ENCODE data around the gene ANXA11. TPM values are rescaled to one million over a fixed set of nuclear protein-coding genes. Genes with fewer than 3 reads are reported as not detected.
A peak's percentile ranks its signal among the peaks of the same experiment; 100 is the strongest.

ANXA11 gene
- total RNA-seq, 1 experiment from 2014 or later = 181 TPM

- ATAC-seq = no peak
- no peaks in the 10 kb centered on the region for H3K9me3 ChIP-seq (ENCODE audit: control insufficient read depth in 1 of 2, insufficient read depth in 1 of 2, low read depth in 1 of 2, low read length in 2 of 2)
- no peaks in the 10 kb centered on the region; the same call in 1 of the 2 replicates for H4K20me1 ChIP-seq (ENCODE audit: insufficient read depth)
- ChIA-PET CTCF (no interaction called here), RAD21 (ENCODE audit: low non-redundant PET in 1 of 2, low total read pairs in 2 of 2, uncharacterized antibody in 2 of 2, unreplicated experiment in 2 of 2) (no interaction called here), POLR2A (interaction anchor here (2.3 kb wide), 1 partner anchor 10 kb away, joined by 13 read pairs; no protein-coding TSS in a partner anchor)
- peaks cover 82% of the 10 kb centered on the region for H3K79me2 ChIP-seq (ENCODE audit: insufficient read depth, low read length)
- no peak overlapping the region for H2AFZ ChIP-seq (ENCODE audit: low read depth, low read length, poor library complexity, severe bottlenecking)
- H3K27ac ChIP-seq (ENCODE audit: low read depth, low read length) = peak overlapping the region; percentile 99
- peak overlapping the region; percentile 94 for H3K4me2 ChIP-seq (ENCODE audit: low read length)
- TF ChIP-seq POLR2AphosphoS5 (IDR thresholded peaks at IDR 0.05; ENCODE audit: low read depth, low read length) (peak; percentile 5; the same call in 1 of the 2 replicates), EZH2phosphoT487 (IDR thresholded peaks at IDR 0.05; ENCODE audit: borderline replicate concordance) (no peak)
- BruUV-seq (replicated peaks) = no TSS peak
- peaks cover 43 to 72% of the 10 kb centered on the region in 2 experiments for H3K4me1 ChIP-seq (ENCODE audit: control insufficient read depth in 1 of 2, insufficient read depth in 2 of 2, low read length in 2 of 2)
- peak overlapping the region; percentile 74 to 87 for H3K4me3 ChIP-seq (replicated peaks in 1 of 2; ENCODE audit: low read depth in 1 of 2, low read length in 2 of 2)
- DNase-seq (ENCODE audit: low read depth, low spot score) = no peak
- no peaks in the 10 kb centered on the region for H3K36me3 ChIP-seq (ENCODE audit: control insufficient read depth in 1 of 2, insufficient read depth in 2 of 2, low read length in 2 of 2)
- intact Hi-C loops (cut with micrococcal nuclease) = loop anchor here (5.0 kb wide), 1 partner anchor 64 kb away; no protein-coding TSS in a partner anchor
- H3K9ac ChIP-seq (ENCODE audit: low read length) = peak overlapping the region; percentile 87
- H3K27me3 ChIP-seq (ENCODE audit: insufficient read depth, low read length) = no peaks in the 10 kb centered on the region
- no peaks in the 10 kb centered on the region for H3K9me2 ChIP-seq (ENCODE audit: insufficient read depth)
Observed at GRCh38 chr10:80206277-80206655, 929 bp upstream of the ANXA11 start.

DNA sequence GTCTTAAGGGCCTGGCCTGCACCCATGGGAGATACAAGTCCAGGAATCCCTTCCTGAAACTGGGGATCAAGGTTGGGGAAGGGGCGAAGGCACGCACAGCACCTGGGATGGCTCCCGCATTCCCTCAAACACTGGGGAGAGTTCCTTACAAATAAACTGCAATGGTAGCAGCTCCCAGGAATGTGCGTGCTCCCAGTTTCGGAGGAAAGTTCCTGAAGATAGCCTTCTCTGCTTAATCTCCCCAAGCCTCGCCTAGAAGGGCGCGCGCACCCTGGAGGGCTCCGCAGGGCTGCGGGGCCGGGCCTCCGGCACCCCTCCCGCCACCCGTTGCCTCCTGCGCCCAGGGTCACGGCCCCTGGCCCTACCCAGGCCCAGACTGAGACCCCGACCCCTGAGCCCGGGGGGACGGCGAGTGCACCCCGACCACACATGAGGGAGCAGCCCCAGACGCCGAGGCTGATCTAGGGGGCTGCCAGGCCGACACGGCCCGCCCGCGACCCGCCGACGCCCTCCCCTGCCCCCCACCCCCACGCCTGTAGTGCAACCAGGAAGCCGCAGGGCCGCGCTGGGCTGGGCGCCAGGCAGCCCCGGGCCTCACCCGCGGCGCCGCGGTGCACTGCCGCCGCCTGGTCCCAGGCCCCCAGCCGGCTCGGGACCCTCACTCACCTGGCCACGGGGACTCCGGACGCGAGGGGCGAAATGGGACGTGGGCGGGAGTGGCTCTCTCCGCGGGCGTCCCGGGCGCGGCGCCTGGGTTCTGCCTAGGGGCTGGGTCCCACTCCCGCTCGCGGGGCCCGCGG lies 460 bp downstream of the ANXA11 start:
- no TSS peak for BruUV-seq (replicated peaks)

More for the DNA sequence above, 460 bp downstream of the ANXA11 start:
- ChIA-PET RAD21 (ENCODE audit: low non-redundant PET in 1 of 2, low total read pairs in 2 of 2, uncharacterized antibody in 2 of 2, unreplicated experiment in 2 of 2) (no interaction called here), CTCF (interaction anchor here (0.9 to 1.5 kb wide), 2 partner anchors 59 to 61 kb away, joined by 3 read pairs; no protein-coding TSS in a partner anchor), POLR2A (interaction anchor here (0.8 to 1.0 kb wide), 4 partner anchors 8 to 61 kb away, joined by 3 to 7 read pairs (median 6); no protein-coding TSS in a partner anchor)
- H3K9me3 ChIP-seq (ENCODE audit: control insufficient read depth in 1 of 2, insufficient read depth in 1 of 2, low read depth in 1 of 2, low read length in 2 of 2) = no peaks in the 10 kb centered on the region
- no peaks in the 10 kb centered on the region for H3K9me2 ChIP-seq (ENCODE audit: insufficient read depth)
- DNase-seq (ENCODE audit: low read depth, low spot score) = no peak
- H3K9ac ChIP-seq (ENCODE audit: low read length) = peak overlapping the region; percentile 87
- H3K27me3 ChIP-seq (ENCODE audit: insufficient read depth, low read length) = no peaks in the 10 kb centered on the region
- H3K4me3 ChIP-seq (replicated peaks in 1 of 2; ENCODE audit: low read depth in 1 of 2, low read length in 2 of 2) = peak overlapping the region; percentile 74 to 87
- intact Hi-C loops (cut with micrococcal nuclease) = loop anchor here (2.0 to 5.0 kb wide), 2 partner anchors 46 to 63 kb away; no protein-coding TSS in a partner anchor
- H3K79me2 ChIP-seq (ENCODE audit: insufficient read depth, low read length) = peaks cover 91% of the 10 kb centered on the region
- no peaks in the 10 kb centered on the region; the same call in 1 of the 2 replicates for H4K20me1 ChIP-seq (ENCODE audit: insufficient read depth)
- no peaks in the 10 kb centered on the region for H3K36me3 ChIP-seq (ENCODE audit: control insufficient read depth in 1 of 2, insufficient read depth in 2 of 2, low read length in 2 of 2)
- H3K4me1 ChIP-seq (ENCODE audit: control insufficient read depth in 1 of 2, insufficient read depth in 2 of 2, low read length in 2 of 2) = peaks cover 56 to 85% of the 10 kb centered on the region in 2 experiments
- TF ChIP-seq, protein P1, sequence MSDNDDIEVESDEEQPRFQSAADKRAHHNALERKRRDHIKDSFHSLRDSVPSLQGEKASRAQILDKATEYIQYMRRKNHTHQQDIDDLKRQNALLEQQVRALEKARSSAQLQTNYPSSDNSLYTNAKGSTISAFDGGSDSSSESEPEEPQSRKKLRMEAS (IDR thresholded peaks at IDR 0.05) = no peak
- TF ChIP-seq REST (IDR thresholded peaks at IDR 0.05; ENCODE audit: low read depth) (no peak), ZNF274 (IDR thresholded peaks at IDR 0.05; ENCODE audit: low read depth, low read length) (no peak), FOSL1 (IDR thresholded peaks at IDR 0.05; ENCODE audit: low read depth) (no peak), POLR2A (IDR thresholded peaks at IDR 0.05; ENCODE audit: borderline replicate concordance, extremely low read depth, insufficient read depth, insufficient read length) (no peak), ZFX (IDR thresholded peaks at IDR 0.05) (peak; percentile 66), SIN3A (IDR thresholded peaks at IDR 0.05; ENCODE audit: low read depth) (no peak), TCF7L2 (IDR thresholded peaks at IDR 0.05; ENCODE audit: borderline replicate concordance, extremely low read depth, insufficient read depth, insufficient read length) (no peak)
- peak overlapping the region; percentile 99 for H3K27ac ChIP-seq (ENCODE audit: low read depth, low read length)
- peak overlapping the region; percentile 94 for H3K4me2 ChIP-seq (ENCODE audit: low read length)
- no peak for ATAC-seq
- no peak overlapping the region for H2AFZ ChIP-seq (ENCODE audit: low read depth, low read length, poor library complexity, severe bottlenecking)

All from HCT116 (cell line).